Measurements from ENCODE around the gene UGT1A5.

DNA sequence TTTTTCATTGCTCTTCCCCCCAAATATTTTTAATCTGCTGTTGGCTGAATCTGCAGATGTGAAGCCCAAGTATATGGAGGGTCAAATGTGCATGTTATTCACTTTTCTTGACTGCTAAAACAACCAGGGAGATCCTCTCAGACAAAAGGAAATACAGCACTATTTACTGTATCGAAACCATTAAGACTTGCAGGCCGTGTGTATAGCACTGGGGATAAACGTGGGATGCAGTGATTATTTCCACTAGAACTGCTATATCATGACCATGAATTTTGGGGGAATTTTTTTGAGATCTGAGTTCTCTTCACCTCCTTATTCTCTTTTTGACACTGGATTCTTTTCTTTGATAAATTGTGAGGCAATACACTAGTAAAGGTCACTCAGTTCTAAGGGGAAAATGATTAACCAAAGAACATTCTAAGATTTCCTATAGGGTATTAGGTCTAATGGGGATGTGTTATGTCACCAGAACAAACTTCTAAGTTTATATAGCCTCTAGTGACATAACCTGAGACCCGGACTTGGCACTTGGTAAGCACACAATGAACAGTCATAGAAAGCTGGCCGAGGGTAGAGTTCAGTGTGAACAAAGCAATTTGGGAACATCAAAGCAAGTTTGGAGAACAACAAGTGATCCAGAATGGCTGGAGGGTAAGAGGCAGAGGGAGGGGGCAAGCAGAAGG is 32.5 kb downstream of the UGT1A5 start:
- TF ChIP-seq MYNN (tag by site-specific recombination; IDR thresholded peaks at IDR 0.05; ENCODE audit: borderline replicate concordance) (no peak), ZNF23 (tag by site-specific recombination; IDR thresholded peaks at IDR 0.05; ENCODE audit: borderline replicate concordance) (no peak), TRIM28 (IDR thresholded peaks at IDR 0.05; ENCODE audit: borderline replicate concordance, low read length) (no peak), ZNF830 (tag by site-specific recombination; IDR thresholded peaks at IDR 0.05; ENCODE audit: low read depth) (no peak), FEZF1 (tag by site-specific recombination; IDR thresholded peaks at IDR 0.05) (no peak), KLF1 (tag by site-specific recombination; IDR thresholded peaks at IDR 0.05) (no peak), BCL11B (tag by site-specific recombination; IDR thresholded peaks at IDR 0.05; ENCODE audit: low read depth) (no peak)
- TF ChIP-seq, protein P1, sequence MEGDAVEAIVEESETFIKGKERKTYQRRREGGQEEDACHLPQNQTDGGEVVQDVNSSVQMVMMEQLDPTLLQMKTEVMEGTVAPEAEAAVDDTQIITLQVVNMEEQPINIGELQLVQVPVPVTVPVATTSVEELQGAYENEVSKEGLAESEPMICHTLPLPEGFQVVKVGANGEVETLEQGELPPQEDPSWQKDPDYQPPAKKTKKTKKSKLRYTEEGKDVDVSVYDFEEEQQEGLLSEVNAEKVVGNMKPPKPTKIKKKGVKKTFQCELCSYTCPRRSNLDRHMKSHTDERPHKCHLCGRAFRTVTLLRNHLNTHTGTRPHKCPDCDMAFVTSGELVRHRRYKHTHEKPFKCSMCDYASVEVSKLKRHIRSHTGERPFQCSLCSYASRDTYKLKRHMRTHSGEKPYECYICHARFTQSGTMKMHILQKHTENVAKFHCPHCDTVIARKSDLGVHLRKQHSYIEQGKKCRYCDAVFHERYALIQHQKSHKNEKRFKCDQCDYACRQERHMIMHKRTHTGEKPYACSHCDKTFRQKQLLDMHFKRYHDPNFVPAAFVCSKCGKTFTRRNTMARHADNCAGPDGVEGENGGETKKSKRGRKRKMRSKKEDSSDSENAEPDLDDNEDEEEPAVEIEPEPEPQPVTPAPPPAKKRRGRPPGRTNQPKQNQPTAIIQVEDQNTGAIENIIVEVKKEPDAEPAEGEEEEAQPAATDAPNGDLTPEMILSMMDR (tag by site-specific recombination; IDR thresholded peaks at IDR 0.05), result no peak

Measured in HEK293 (cell line).